HepG2 (cell line): ENCODE results near the gene HAT1. TPM values are rescaled to one million over a fixed set of nuclear protein-coding genes. Genes with fewer than 3 reads are reported as not detected.

Experiments used
- ATF7 ChIP-seq, 2 experiments: fragments of 450-650 bp in 1 of 2; sonication (generic) in 1 of 2; formaldehyde crosslinking in 1 of 2; IDR thresholded peaks; 2 replicates each; pipeline versions ENCODE4 v1.4.0 to v1.6.1; 2016 to 2020; ENCODE audit warnings: antibody characterized with exemption in 1 of 2, mild to moderate bottlenecking in 1 of 2, missing genetic modification reagents in 1 of 2
- DMAP1 ChIP-seq: IDR thresholded peaks from 2 replicates; pipeline ENCODE4 v1.6.1; 2016
- FOXM1 ChIP-seq: sonication (generic); formaldehyde crosslinking; IDR thresholded peaks from 2 replicates; pipeline ENCODE4 v1.5.0; 2020; ENCODE audit warnings: missing genetic modification reagents
- FOXO1 ChIP-seq: sonication (generic); formaldehyde crosslinking; IDR thresholded peaks from 2 replicates; pipeline ENCODE4 v1.4.0; 2020; ENCODE audit warnings: missing genetic modification reagents
- GMEB2 ChIP-seq: IDR thresholded peaks from 2 replicates; pipeline ENCODE4 v1.6.1; 2016; ENCODE audit warnings: missing biosample characterization, missing genetic modification reagents, low read depth
- HOXA9 ChIP-seq: sonication (generic); formaldehyde crosslinking; IDR thresholded peaks from 2 replicates; pipeline ENCODE4 v1.8.1; 2022; ENCODE audit warnings: missing genetic modification reagents, mild to moderate bottlenecking, moderate library complexity, borderline replicate concordance
- KDM1A ChIP-seq: IDR thresholded peaks from 2 replicates; pipeline ENCODE4 v1.6.1; 2016; ENCODE audit warnings: missing compliant biosample characterization
- MLX ChIP-seq: IDR thresholded peaks from 2 replicates; pipeline ENCODE4 v1.6.1; 2016
- MXD1 ChIP-seq: sonication (generic); formaldehyde crosslinking; IDR thresholded peaks from 2 replicates; pipeline ENCODE4 v1.4.0; 2020; ENCODE audit warnings: mild to moderate bottlenecking, missing genetic modification reagents
- RERE ChIP-seq: IDR thresholded peaks from 2 replicates; pipeline ENCODE4 v1.6.1; 2016; ENCODE audit warnings: low read depth, missing genetic modification reagents, missing compliant biosample characterization
- RXRB ChIP-seq: IDR thresholded peaks from 2 replicates; pipeline ENCODE4 v1.6.1; 2016; ENCODE audit warnings: borderline replicate concordance, missing genetic modification reagents, missing compliant biosample characterization
- ZBTB42 ChIP-seq: sonication (generic); formaldehyde crosslinking; IDR thresholded peaks from 2 replicates; pipeline ENCODE4 v1.5.0; 2020; ENCODE audit warnings: mild to moderate bottlenecking, missing genetic modification reagents
- ZMYM4 ChIP-seq: sonication (generic); formaldehyde crosslinking; IDR thresholded peaks from 2 replicates; pipeline ENCODE4 v1.8.1; 2023; ENCODE audit warnings: mild to moderate bottlenecking, missing genetic modification reagents
- ZNF20 ChIP-seq: sonication (generic); formaldehyde crosslinking; IDR thresholded peaks from 2 replicates; pipeline ENCODE4 v1.4.0; 2020; ENCODE audit warnings: mild to moderate bottlenecking, moderate library complexity, missing genetic modification reagents
- ZNF292 ChIP-seq: sonication (generic); formaldehyde crosslinking; IDR thresholded peaks from 2 replicates; pipeline ENCODE4 v1.8.1; 2022; ENCODE audit warnings: mild to moderate bottlenecking, low read depth, missing genetic modification reagents, borderline replicate concordance
- ZNF343 ChIP-seq: sonication (generic); formaldehyde crosslinking; IDR thresholded peaks from 2 replicates; pipeline ENCODE4 v1.4.0; 2020; ENCODE audit warnings: mild to moderate bottlenecking, missing genetic modification reagents
- ZNF44 ChIP-seq: sonication (generic); formaldehyde crosslinking; IDR thresholded peaks from 2 replicates; pipeline ENCODE4 v1.5.1; 2020; ENCODE audit warnings: mild to moderate bottlenecking, missing genetic modification reagents
- ZNF441 ChIP-seq: sonication (generic); formaldehyde crosslinking; IDR thresholded peaks from 2 replicates; pipeline ENCODE4 v1.7.0; 2021; ENCODE audit warnings: missing genetic modification reagents, borderline replicate concordance
- ZNF552 ChIP-seq: sonication (generic); formaldehyde crosslinking; IDR thresholded peaks from 2 replicates; pipeline ENCODE4 v1.9.0; 2022; ENCODE audit warnings: missing genetic modification reagents, mild to moderate bottlenecking, borderline replicate concordance
- ZNF572 ChIP-seq: sonication (generic); formaldehyde crosslinking; IDR thresholded peaks from 2 replicates; pipeline ENCODE4 v1.5.1; 2020; ENCODE audit warnings: mild to moderate bottlenecking, missing genetic modification reagents
- ZNF7 ChIP-seq: IDR thresholded peaks from 2 replicates; pipeline ENCODE4 v1.6.1; 2016; ENCODE audit warnings: missing biosample characterization, missing genetic modification reagents
- ZSCAN9 ChIP-seq: IDR thresholded peaks from 2 replicates; pipeline ENCODE4 v1.6.1; 2016; ENCODE audit warnings: borderline replicate concordance
- polyA plus RNA-seq, 8 experiments: library from polyadenylated mRNA; depleted of rRNA in 3 of 8; stranded (reverse) in 7 of 8; unstranded in 1 of 8; fragments of >200 nt; fragmentation: Illumina TruSeq in 4 of 8; extraction: Trizol in 4 of 8; gene quantifications; 2 replicates each; pipeline versions ENCODE4 v1.2.1 to v1.2.3, GENCODE V29; 2011 to 2016; ENCODE audit warnings: low read depth in 4 of 8, missing spikeins in 1 of 8, mixed read lengths in 1 of 8; ENCODE audit not compliant: insufficient read depth in 1 of 8
- total RNA-seq, 5 experiments: library from RNA; depleted of rRNA; stranded (reverse); fragments of >200 nt; fragmentation: Illumina TruSeq; extraction: Trizol; gene quantifications; 2 replicates each; pipeline ENCODE4 v1.2.3, GENCODE V29; 2016; ENCODE audit warnings: low read depth in 1 of 5

The HAT1 gene
- total and polyA plus RNA-seq, 2 of the 13 experiments (the other 11 are each of a cell fraction or from before 2014, with no cell fraction given), result 45.4 to 119 TPM

GRCh38 chr2:171922230-171923022 is at the start of gene HAT1 (continued):
- TF ChIP-seq RERE, result no peak; the same call in 1 of the 2 replicates
- TF ChIP-seq KDM1A (CRISPR knock-in tag), result no peak
- TF ChIP-seq ZNF552 (CRISPR knock-in tag), result peak; percentile 46; the same call in 1 of the 2 replicates
- TF ChIP-seq ZNF20 (CRISPR knock-in tag), result 0 out of 2 replicates have a peak, but pooled peaks have one; percentile 7
- TF ChIP-seq FOXM1 (CRISPR knock-in tag), result no peak
- peak; percentile 71 for TF ChIP-seq DMAP1 (CRISPR knock-in tag)
- TF ChIP-seq GMEB2, result no peak
- peak; percentile 79; the same call in 1 of the 2 replicates for TF ChIP-seq HOXA9 (CRISPR knock-in tag)
- TF ChIP-seq ZNF292 (CRISPR knock-in tag), result peak; percentile 75
- TF ChIP-seq RXRB, result peak; percentile 40; the same call in 1 of the 2 replicates
- TF ChIP-seq ZNF572 (CRISPR knock-in tag), result no peak; the same call in 1 of the 2 replicates
- TF ChIP-seq MLX (CRISPR knock-in tag), result no peak
- no peak for TF ChIP-seq ZNF44 (CRISPR knock-in tag)
- TF ChIP-seq ZSCAN9 (CRISPR knock-in tag), result peak; percentile 71; the same call in 1 of the 2 replicates
- peak; percentile 91 for TF ChIP-seq ZNF343 (CRISPR knock-in tag)
- TF ChIP-seq ZNF7, result no peak
- TF ChIP-seq ZBTB42 (CRISPR knock-in tag), result 0 out of 2 replicates have a peak, but pooled peaks have one; percentile 9
- TF ChIP-seq ATF7 (IDR thresholded peaks at IDR 0.05), result peak; percentile 30; the same call in 1 of the 2 replicates
- TF ChIP-seq ATF7 (CRISPR knock-in tag; IDR thresholded peaks at IDR 0.05), result no peak
- no peak for TF ChIP-seq ZNF441 (CRISPR knock-in tag)
- peak; percentile 92 for TF ChIP-seq ZMYM4 (CRISPR knock-in tag)
- TF ChIP-seq MXD1 (CRISPR knock-in tag), result peak; percentile 17; the same call in 1 of the 2 replicates
- TF ChIP-seq FOXO1 (CRISPR knock-in tag), result 0 out of 2 replicates have a peak, but pooled peaks have one; percentile 4
